HG03571 (cell line): ENCODE data around the gene MCOLN2.
A peak's percentile ranks its signal among the peaks of the same experiment; 100 is the strongest.
"Not testable (repeated sequence)": the region's sequence is repeated elsewhere in the genome, so short reads cannot be mapped to it uniquely, and the experiment has no call there.

Source experiments
- ATAC-seq: cut with Tn5 transposase; IDR thresholded peaks from one replicate; pipeline ENCODE4 v1.9.1; 2021; ENCODE audit not compliant: unreplicated experiment

The MCOLN2 gene

GRCh38 chr1:84986561-84986960 is 10.4 kb downstream of the MCOLN2 start:
- ATAC-seq, result not testable (repeated sequence)

- ATAC-seq, result no peak
Measured at GRCh38 chr1:84985365-84985764, 11.5 kb downstream of the MCOLN2 start.

GRCh38 chr1:84982395-84982794 is 14.5 kb downstream of the MCOLN2 start:
- no peak for ATAC-seq

- ATAC-seq, result no peak
Measured at GRCh38 chr1:84975035-84975434, 21.9 kb downstream of the MCOLN2 start.

- peak; percentile 35 for ATAC-seq
Measured at GRCh38 chr1:84973498-84974334, 23.2 kb downstream of the MCOLN2 start.

GRCh38 chr1:84972377-84972987 is 24.4 kb downstream of the MCOLN2 start:
- peak; percentile 46 for ATAC-seq

GRCh38 chr1:84971957-84972356 is 25.0 kb downstream of the MCOLN2 start:
- peak; percentile 47 for ATAC-seq

GRCh38 chr1:84969489-84970250 is 27.2 kb downstream of the MCOLN2 start:
- peak; percentile 39 for ATAC-seq

- no peak for ATAC-seq
Measured at GRCh38 chr1:84968865-84969264, 28.0 kb downstream of the MCOLN2 start.

GRCh38 chr1:84968101-84968500 is 28.8 kb downstream of the MCOLN2 start:
- no peak for ATAC-seq

- no peak for ATAC-seq
Measured at GRCh38 chr1:84967666-84968065, 29.2 kb downstream of the MCOLN2 start.

- no peak for ATAC-seq
Measured at GRCh38 chr1:84963021-84963420, 33.9 kb downstream of the MCOLN2 start.

- ATAC-seq, result no peak
Measured at GRCh38 chr1:84961316-84961715, 35.6 kb downstream of the MCOLN2 start.

GRCh38 chr1:84960371-84960770 is 36.5 kb downstream of the MCOLN2 start:
- no peak for ATAC-seq

GRCh38 chr1:84959294-84959693 is 37.6 kb downstream of the MCOLN2 start:
- ATAC-seq, result no peak

- no peak for ATAC-seq
Measured at GRCh38 chr1:84957966-84958365, 38.9 kb downstream of the MCOLN2 start.

GRCh38 chr1:84956655-84957054 is 40.3 kb downstream of the MCOLN2 start:
- no peak for ATAC-seq

- no peak for ATAC-seq
Measured at GRCh38 chr1:84956097-84956496, 40.8 kb downstream of the MCOLN2 start.

- no peak for ATAC-seq
Measured at GRCh38 chr1:84949664-84950063, 47.2 kb downstream of the MCOLN2 start.

GRCh38 chr1:84947536-84948410 is 49.1 kb downstream of the MCOLN2 start:
- ATAC-seq, result no peak

GRCh38 chr1:84946631-84947030 is 50.3 kb downstream of the MCOLN2 start:
- ATAC-seq, result no peak
